ENCODE measurements around the gene LYRM2.
A peak's percentile ranks its signal among the peaks of the same experiment; 100 is the strongest.
"Not testable (repeated sequence)": the region's sequence is repeated elsewhere in the genome, so short reads cannot be mapped to it uniquely, and the experiment has no call there.

The LYRM2 gene

GRCh38 chr6:89644864-89645263 is 6.3 kb upstream of the LYRM2 start:
- ATAC-seq (no peak), DNase-seq (no peak)

- ATAC-seq = no peak
Measured at GRCh38 chr6:89643406-89643805, 4.9 kb upstream of the LYRM2 start.

GRCh38 chr6:89642956-89643355 is 4.4 kb upstream of the LYRM2 start:
- DNase-seq (no peak), ATAC-seq (no peak)

More at GRCh38 chr6:89643406-89643805, 4.9 kb upstream of the LYRM2 start:
- no peak for DNase-seq

- not testable (repeated sequence) for DNase-seq, ATAC-seq
Measured at GRCh38 chr6:89641581-89641980, 3.0 kb upstream of the LYRM2 start.

- DNase-seq (no peak), ATAC-seq (no peak)
Measured at GRCh38 chr6:89640804-89641203, 2.3 kb upstream of the LYRM2 start.

- DNase-seq = peak; percentile 5
- ATAC-seq = no peak
Measured at GRCh38 chr6:89637960-89638319, 607 bp downstream of the LYRM2 start.

GRCh38 chr6:89636412-89636811 is 2.1 kb downstream of the LYRM2 start:
- ATAC-seq, DNase-seq: not testable (repeated sequence)

GRCh38 chr6:89630488-89630887 is 8.1 kb downstream of the LYRM2 start:
- ATAC-seq (no peak), DNase-seq (no peak)

GRCh38 chr6:89623749-89624148 is 14.8 kb downstream of the LYRM2 start:
- no peak for ATAC-seq
- DNase-seq = no peak

GRCh38 chr6:89619567-89619966 is 19.0 kb downstream of the LYRM2 start:
- ATAC-seq = no peak
- no peak for DNase-seq

- ATAC-seq (no peak), DNase-seq (no peak)
Measured at GRCh38 chr6:89618026-89618425, 20.5 kb downstream of the LYRM2 start.

GRCh38 chr6:89616531-89616930 is 22.0 kb downstream of the LYRM2 start:
- DNase-seq (no peak), ATAC-seq (no peak)

- DNase-seq (no peak), ATAC-seq (no peak)
Measured at GRCh38 chr6:89615882-89616281, 22.7 kb downstream of the LYRM2 start.

- ATAC-seq (no peak), DNase-seq (no peak)
Measured at GRCh38 chr6:89613790-89614189, 24.8 kb downstream of the LYRM2 start.

- DNase-seq (no peak), ATAC-seq (no peak)
Measured at GRCh38 chr6:89612121-89612520, 26.4 kb downstream of the LYRM2 start.

GRCh38 chr6:89611666-89612065 is 26.9 kb downstream of the LYRM2 start:
- DNase-seq (no peak), ATAC-seq (no peak)

- ATAC-seq (peak; percentile 83), DNase-seq (peak; percentile 90)
Measured at GRCh38 chr6:89610149-89610642, 28.4 kb downstream of the LYRM2 start.

GRCh38 chr6:89605861-89606260 is 32.7 kb downstream of the LYRM2 start:
- ATAC-seq (no peak), DNase-seq (no peak)

GRCh38 chr6:89604653-89605052 is 33.9 kb downstream of the LYRM2 start:
- ATAC-seq = no peak
- no peak for DNase-seq

- no peak for ATAC-seq
- no peak for DNase-seq
Measured at GRCh38 chr6:89602166-89602565, 36.4 kb downstream of the LYRM2 start.

GRCh38 chr6:89599727-89600126 is 38.8 kb downstream of the LYRM2 start:
- DNase-seq = no peak

GRCh38 chr6:89597988-89598387 is 40.6 kb downstream of the LYRM2 start:
- no peak for ATAC-seq
- no peak for DNase-seq

More at GRCh38 chr6:89599727-89600126, 38.8 kb downstream of the LYRM2 start:
- no peak for ATAC-seq

GRCh38 chr6:89597372-89597771 is 41.2 kb downstream of the LYRM2 start:
- ATAC-seq = no peak
- DNase-seq = no peak

GRCh38 chr6:89596484-89596883 is 42.1 kb downstream of the LYRM2 start:
- no peak for DNase-seq
- no peak for ATAC-seq

- DNase-seq (no peak), ATAC-seq (peak; percentile 52)
Measured at GRCh38 chr6:89596056-89596455, 42.5 kb downstream of the LYRM2 start.
